Measurements from ENCODE around the gene TMEM219. TPM values are rescaled to one million over a fixed set of nuclear protein-coding genes. Genes with fewer than 3 reads are reported as not detected.

TMEM219 gene
- total and polyA plus RNA-seq, 9 of the 15 experiments (the other 6 are each of a cell fraction or from before 2014, with no cell fraction given): 35.3 to 62.8 (median 55.5) TPM

DNA sequence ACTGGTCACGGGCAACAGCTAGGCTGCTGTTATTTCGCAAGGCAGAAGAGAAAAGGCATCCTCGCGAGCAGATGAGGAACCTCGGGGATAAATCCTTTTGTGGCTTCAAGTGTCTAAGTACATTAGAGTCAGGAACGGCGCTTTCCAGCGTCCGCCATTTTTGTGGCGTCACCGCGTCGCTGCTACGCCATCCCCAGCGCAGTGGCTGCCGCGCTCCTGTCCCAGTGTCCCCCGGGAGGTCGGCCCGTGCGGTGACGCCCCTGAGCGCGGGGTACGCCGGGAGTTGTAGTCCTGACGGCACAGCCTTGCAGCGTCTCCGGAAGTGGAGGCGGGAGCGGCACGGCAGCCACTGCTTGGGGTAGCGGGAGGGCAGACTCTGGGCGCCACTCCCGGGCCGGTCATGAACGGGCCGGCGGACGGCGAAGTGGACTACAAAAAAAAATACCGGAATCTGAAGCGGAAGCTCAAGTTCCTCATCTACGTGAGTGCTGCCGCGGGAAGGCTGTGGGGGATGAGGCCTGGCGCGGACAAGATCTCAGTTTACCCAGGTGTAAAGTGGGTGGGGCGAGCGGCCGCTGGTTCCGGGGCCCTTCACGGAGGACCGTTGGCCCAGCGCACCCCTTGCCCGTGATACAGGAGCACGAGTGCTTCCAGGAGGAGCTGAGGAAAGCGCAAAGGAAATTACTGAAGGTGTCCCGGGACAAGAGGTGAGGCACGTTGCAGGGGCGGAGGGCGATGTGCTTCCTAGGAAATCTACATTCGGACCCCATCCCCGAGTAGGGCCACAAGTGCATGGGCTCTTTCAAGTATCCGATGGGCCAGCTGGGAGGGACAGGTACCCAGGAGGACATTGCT lies 34.3 kb downstream of the TMEM219 start, which contains the start of gene INO80E (continued):
- no peak for TF ChIP-seq UBTF (IDR thresholded peaks at IDR 0.05; ENCODE audit: borderline replicate concordance in 1 of 2, low read depth in 2 of 2, low read length in 2 of 2)
- no peak for TF ChIP-seq MAX (CRISPR knock-in tag; IDR thresholded peaks at IDR 0.05)
- no peak for TF ChIP-seq ZC3H4 (CRISPR knock-in tag; IDR thresholded peaks at IDR 0.05; ENCODE audit: borderline replicate concordance)
- no peak for TF ChIP-seq TAF15 (IDR thresholded peaks at IDR 0.05; ENCODE audit: low read depth, low read length)
- TF ChIP-seq TBL1XR1 (IDR thresholded peaks at IDR 0.05; ENCODE audit: low read length in 2 of 2): peak in 1 of 2 experiments; percentile 66; a peak in 1 of 4 replicates
- 0 out of 2 replicates have a peak, but pooled peaks have one; percentile 53 for TF ChIP-seq ZNF584 (CRISPR knock-in tag; IDR thresholded peaks at IDR 0.05; ENCODE audit: low read depth)
- no peak for TF ChIP-seq HLTF (IDR thresholded peaks at IDR 0.05)
- TF ChIP-seq SOX6 (IDR thresholded peaks at IDR 0.05): no peak
- TF ChIP-seq GABPA (tag; conservative IDR thresholded peaks at IDR 0.05; ENCODE audit: low read depth): peak; percentile 90
- TF ChIP-seq ZFP36 (IDR thresholded peaks at IDR 0.05; ENCODE audit: low read depth, low read length, partially characterized antibody): no peak
- TF ChIP-seq MLX (CRISPR knock-in tag; conservative IDR thresholded peaks at IDR 0.05): no peak
- TF ChIP-seq ZNF41 (CRISPR knock-in tag; conservative IDR thresholded peaks at IDR 0.05): no peak
- TF ChIP-seq NBN (IDR thresholded peaks at IDR 0.05; ENCODE audit: low read depth): no peak
- TF ChIP-seq THAP12 (CRISPR knock-in tag; IDR thresholded peaks at IDR 0.05): 0 out of 2 replicates have a peak, but pooled peaks have one; percentile 37
- peak; percentile 93 for TF ChIP-seq EP400 (IDR thresholded peaks at IDR 0.05)
- TF ChIP-seq ZNF766 (CRISPR knock-in tag; conservative IDR thresholded peaks at IDR 0.05): peak; percentile 55
- TF ChIP-seq NFIC (IDR thresholded peaks at IDR 0.05): 0 out of 2 replicates have a peak, but pooled peaks have one; percentile 4
- no peak for TF ChIP-seq MYBL2 (IDR thresholded peaks at IDR 0.05; ENCODE audit: low read depth)
- TF ChIP-seq MYBL2 (CRISPR knock-in tag; IDR thresholded peaks at IDR 0.05; ENCODE audit: borderline replicate concordance): no peak
- peak; percentile 37; the same call in 1 of the 2 replicates for TF ChIP-seq POLR2AphosphoS5 (IDR thresholded peaks at IDR 0.05; ENCODE audit: control insufficient read depth, insufficient read depth, low read depth, low read length)
- no peak for TF ChIP-seq ASH1L (IDR thresholded peaks at IDR 0.05; ENCODE audit: borderline replicate concordance, low read depth, partially characterized antibody)
- TF ChIP-seq NRF1 (conservative IDR thresholded peaks at IDR 0.05 in 1 of 2, IDR thresholded peaks at IDR 0.05 in 1 of 2): no peak
